Adrenal gland (tissue), 12 donors: ENCODE measurements around the gene GNAQ. TPM values are rescaled to one million over a fixed set of nuclear protein-coding genes. Genes with fewer than 3 reads are reported as not detected.
"Not testable (repeated sequence)": the region's sequence is repeated elsewhere in the genome, so short reads cannot be mapped to it uniquely, and the experiment has no call there.

Experiments used
- DNase-seq, 7 donors: peaks; one replicate each; pipeline ENCODE4 v3.0.0-alpha.2; 2019 to 2020
- H3K27ac ChIP-seq, 5 donors: fragments of 200-600 bp; sonication (generic) in 4 of 5; 1 replicate in 3 of 5; 2 replicates in 2 of 5; pipeline versions ENCODE4 v1.5.1 to v1.8.0; 2016 to 2020; ENCODE audit warnings: mild to moderate bottlenecking in 1 of 5
- H3K27me3 ChIP-seq: fragments of 200-600 bp; 2 replicates; pipeline ENCODE4 v1.8.0; 2021
- H3K36me3 ChIP-seq, 2 donors: fragments of 200-600 bp; replicated peaks in 1 of 2; 1 replicate in 1 of 2; 2 replicates in 1 of 2; pipeline versions ENCODE4 v1.5.1 to v1.8.0; 2018 to 2022
- H3K4me1 ChIP-seq, 2 donors: fragments of 200-600 bp; replicated peaks in 1 of 2; 1 replicate in 1 of 2; 2 replicates in 1 of 2; pipeline versions ENCODE4 v1.5.1 to v1.8.0; 2018 to 2021
- H3K4me3 ChIP-seq, 4 donors: fragments of 200-600 bp; sonication (generic) in 3 of 4; one replicate each; pipeline ENCODE4 v1.5.1; 2016 to 2018
- H3K9me3 ChIP-seq, 3 donors: fragments of 200-600 bp; sonication (generic) in 1 of 3; replicated peaks in 1 of 3; 1 replicate in 2 of 3; 2 replicates in 1 of 3; pipeline versions ENCODE4 v1.5.1 to v1.8.0; 2016 to 2021
- POLR2A ChIP-seq, 2 donors: fragments of 450-650 bp; IDR thresholded peaks; one replicate each; pipeline ENCODE4 v1.6.1; 2017; ENCODE audit warnings: antibody characterized with exemption in 2 of 2, mild to moderate bottlenecking in 2 of 2, moderate library complexity in 1 of 2
- WGBS, 4 donors: extraction: QIAGEN DNeasy Blood & Tissue Kit in 2 of 4; methylation state at CpG; one replicate each; pipeline versions ENCODE4 v1.1.5 to v1.1.7; 2013 to 2017; 5-methylcytosine and 5-hydroxymethylcytosine counted together
- intact Hi-C, 2 donors: fragments of 100-400 bp; cut with DNase I; formaldehyde crosslinking; loops; one replicate each; pipeline versions ENCODE4 v1.14.1 to v1.15.0; 2022 to 2023
- polyA plus RNA-seq, 3 donors: library from polyadenylated mRNA; stranded (reverse); fragments of 200-250 nt in 2 of 3; fragments of 350-450 nt in 1 of 3; fragmentation: Illumina TruSeq in 1 of 3; extraction: RNeasy Lipid Tissue Mini Kit (QIAGEN cat#74804) in 1 of 3; gene quantifications; one replicate each; pipeline ENCODE4 v1.2.3, GENCODE V29; 2013 to 2014
- total RNA-seq, 9 donors: library from RNA; depleted of rRNA in 4 of 9; stranded (reverse); fragments of >200 nt in 4 of 9; fragments of 120-200 nt in 1 of 9; fragmentation: NEBNext Ultra II Directional in 1 of 9; extraction: Animal tissue kit (Norgen Biotek cat#: 25700) in 1 of 9; gene quantifications; one replicate each; pipeline versions ENCODE4 v1.1.0 to v1.2.4, GENCODE V29; 2013 to 2023
- TF ChIP-seq, protein P1 (sequence below), 6 experiments: fragments of 450-650 bp in 4 of 6; fragments of 200-600 bp in 2 of 6; sonication (generic) in 1 of 6; IDR thresholded peaks; 1 replicate in 5 of 6; 2 replicates in 1 of 6; pipeline versions ENCODE4 v1.5.1 to v1.8.0; 2016 to 2021; ENCODE audit warnings: antibody characterized with exemption in 6 of 6, mild to moderate bottlenecking in 2 of 6, moderate library complexity in 1 of 6
- donor health status: healthy with polysubstance abuse.
- donor health status: Bipolar disorder and iron deficiency.
- donor health status: DM: yes; HTN: yes; CAD: no.
- donor health status: DM: no; HTN: no; CAD: no.
- donor health status: DM: no; HTN: no; CAD: no.
- donor health status: DM: yes; HTN: yes; CAD: no.

GNAQ gene
- total and polyA plus RNA-seq, 12 donors = 15.8 to 71.7 (median 45.1) TPM

DNA sequence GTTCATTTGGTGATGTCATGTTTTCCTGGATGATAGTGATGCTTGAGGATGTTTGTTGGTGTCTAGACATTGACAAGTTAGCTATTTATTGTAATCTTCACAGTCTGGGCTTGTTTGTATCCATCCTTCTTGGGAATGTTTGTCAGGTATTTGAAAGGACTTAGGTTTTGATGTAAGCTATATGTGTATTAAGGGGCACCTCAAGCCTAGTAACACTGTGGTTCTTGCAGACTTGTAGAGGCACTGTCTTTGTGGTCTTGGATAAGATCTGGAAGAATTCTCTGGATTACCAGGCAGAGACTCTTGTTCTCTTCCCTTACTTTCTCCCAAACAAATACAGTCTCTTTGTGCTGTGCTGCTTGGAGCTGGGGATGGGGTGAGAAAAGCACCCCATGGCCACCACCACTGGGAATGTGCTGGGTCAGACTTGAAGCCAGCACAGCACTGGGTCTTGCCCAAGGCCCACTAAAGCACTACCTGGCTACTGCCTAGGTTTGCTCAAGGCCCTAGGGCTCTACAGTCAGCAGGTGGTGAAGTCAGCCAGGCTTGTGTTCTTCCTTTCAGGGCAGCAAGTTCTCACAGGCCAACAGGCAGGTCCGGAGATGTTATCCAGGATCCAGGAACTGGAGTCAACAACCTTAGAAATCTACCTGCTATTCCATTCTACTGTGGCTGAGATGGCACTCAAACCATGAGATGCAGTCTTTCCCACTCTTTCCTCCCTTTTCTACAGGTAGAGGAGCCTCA, 334.2 kb downstream of the GNAQ start:
- Histone ChIP-seq H3K4me3 (no peak overlapping the region), H3K9me3 (no peaks in the 10 kb centered on the region), H3K27ac (no peak overlapping the region), H3K36me3 (no peaks in the 10 kb centered on the region), H3K4me1 (no peaks in the 10 kb centered on the region), H3K27me3 (no peaks in the 10 kb centered on the region)
- WGBS, 4 donors = 96 to 100% (median 100%) methylated on average over 1 of the region's 1 CpG
- intact Hi-C loops = no loop called here
- no peak for DNase-seq
- TF ChIP-seq, protein P1, sequence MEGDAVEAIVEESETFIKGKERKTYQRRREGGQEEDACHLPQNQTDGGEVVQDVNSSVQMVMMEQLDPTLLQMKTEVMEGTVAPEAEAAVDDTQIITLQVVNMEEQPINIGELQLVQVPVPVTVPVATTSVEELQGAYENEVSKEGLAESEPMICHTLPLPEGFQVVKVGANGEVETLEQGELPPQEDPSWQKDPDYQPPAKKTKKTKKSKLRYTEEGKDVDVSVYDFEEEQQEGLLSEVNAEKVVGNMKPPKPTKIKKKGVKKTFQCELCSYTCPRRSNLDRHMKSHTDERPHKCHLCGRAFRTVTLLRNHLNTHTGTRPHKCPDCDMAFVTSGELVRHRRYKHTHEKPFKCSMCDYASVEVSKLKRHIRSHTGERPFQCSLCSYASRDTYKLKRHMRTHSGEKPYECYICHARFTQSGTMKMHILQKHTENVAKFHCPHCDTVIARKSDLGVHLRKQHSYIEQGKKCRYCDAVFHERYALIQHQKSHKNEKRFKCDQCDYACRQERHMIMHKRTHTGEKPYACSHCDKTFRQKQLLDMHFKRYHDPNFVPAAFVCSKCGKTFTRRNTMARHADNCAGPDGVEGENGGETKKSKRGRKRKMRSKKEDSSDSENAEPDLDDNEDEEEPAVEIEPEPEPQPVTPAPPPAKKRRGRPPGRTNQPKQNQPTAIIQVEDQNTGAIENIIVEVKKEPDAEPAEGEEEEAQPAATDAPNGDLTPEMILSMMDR (IDR thresholded peaks at IDR 0.05) = no peak
- no peak for TF ChIP-seq POLR2A (IDR thresholded peaks at IDR 0.05)

DNA sequence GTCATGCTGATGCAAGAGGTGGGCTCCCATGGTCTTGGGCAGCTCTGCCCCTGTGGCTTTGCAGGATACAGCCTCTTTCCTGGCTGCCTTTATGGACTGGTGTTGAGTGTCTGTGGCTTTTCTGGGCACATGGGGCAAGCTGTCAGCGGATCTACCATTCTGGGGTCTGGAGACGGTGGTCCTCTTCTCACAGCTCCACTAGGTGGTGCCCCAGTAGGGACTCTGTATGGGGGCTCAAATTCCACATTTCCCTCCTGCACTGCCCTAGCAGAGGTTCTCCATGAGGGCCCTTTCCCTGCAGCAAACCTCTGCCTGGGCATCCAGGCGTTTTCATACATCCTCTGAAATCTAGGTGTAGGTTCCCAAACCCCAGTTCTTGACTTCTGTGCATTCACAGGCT, 340.9 kb downstream of the GNAQ start:
- intact Hi-C loops, H3K9me3 ChIP-seq, H3K4me1 ChIP-seq, H3K4me3 ChIP-seq, H3K27ac ChIP-seq, H3K36me3 ChIP-seq, H3K27me3 ChIP-seq, DNase-seq: not testable (repeated sequence)
- 85 to 100% (median 91%) methylated on average over 1 to 3 of the region's 3 CpGs for WGBS, 4 donors

DNA sequence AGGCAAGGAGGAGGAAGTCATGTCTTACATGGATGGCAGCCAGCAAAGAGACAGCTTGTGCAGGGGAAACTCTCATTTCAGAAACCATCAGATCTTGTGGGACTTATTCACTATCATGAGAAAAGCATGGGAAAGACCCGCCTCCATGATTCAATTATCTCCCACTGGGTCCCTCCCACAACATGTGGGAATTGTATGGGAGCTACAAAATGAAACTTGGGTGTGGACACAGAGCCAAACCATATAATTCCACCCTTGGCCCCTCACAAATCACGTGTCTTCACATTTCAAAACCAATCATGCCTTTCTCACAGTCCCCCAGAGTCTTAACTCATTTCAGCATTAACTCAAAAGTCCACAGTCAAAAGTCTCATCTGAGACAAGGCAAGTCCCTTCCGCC, 341.5 kb downstream of the GNAQ start:
- H3K36me3 ChIP-seq, H3K9me3 ChIP-seq, intact Hi-C loops, H3K4me1 ChIP-seq, H3K4me3 ChIP-seq, DNase-seq, H3K27me3 ChIP-seq, H3K27ac ChIP-seq: not testable (repeated sequence)
- WGBS, 4 donors = 81 to 83% (median 82%) methylated on average over 3 of the region's 3 CpGs

DNA sequence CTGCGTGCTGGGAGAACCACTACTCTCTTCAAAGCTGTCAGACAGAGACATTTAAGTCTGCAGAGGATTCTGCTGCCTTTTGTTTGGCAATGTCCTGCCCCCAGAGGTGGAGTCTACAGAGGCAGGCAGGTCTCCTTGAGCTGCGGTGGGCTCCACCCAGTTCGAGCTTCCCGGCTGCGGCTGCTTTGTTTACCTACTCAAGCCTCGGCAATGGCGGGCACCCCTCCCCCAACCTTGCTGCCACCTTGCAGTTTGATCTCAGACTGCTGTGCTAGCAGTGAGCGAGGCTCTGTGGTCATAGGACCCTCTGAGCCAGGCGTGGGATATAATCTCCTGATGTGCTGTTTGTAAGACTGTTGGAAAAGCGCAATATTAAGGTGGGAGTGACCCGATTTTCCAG, 343.9 kb downstream of the GNAQ start:
- H3K4me1 ChIP-seq, H3K4me3 ChIP-seq, H3K27me3 ChIP-seq, DNase-seq, H3K27ac ChIP-seq, H3K36me3 ChIP-seq, H3K9me3 ChIP-seq, intact Hi-C loops: not testable (repeated sequence)
- WGBS, 4 donors = 86 to 95% (median 89%) methylated on average over 5 to 11 of the region's 11 CpGs

DNA sequence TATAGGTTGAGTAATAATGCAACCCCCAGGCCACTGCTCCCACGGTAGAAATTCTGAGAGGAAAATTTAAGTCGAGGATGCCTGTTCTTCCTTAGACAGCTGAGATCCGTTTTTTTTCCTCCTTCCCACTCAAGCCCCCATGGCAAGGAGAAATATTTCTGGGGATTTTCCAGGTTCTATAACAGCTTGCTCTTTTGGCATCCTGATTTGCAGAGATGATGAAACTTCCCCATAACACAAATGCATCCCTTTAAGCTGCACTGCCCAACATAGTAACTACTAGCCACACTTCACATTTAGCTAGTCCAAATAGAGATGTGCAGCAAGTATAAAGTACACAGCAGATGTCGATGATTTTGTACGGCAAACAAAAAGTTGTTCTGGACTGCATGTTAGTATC, 351.0 kb downstream of the GNAQ start:
- DNase-seq = no peak
- no peaks in the 10 kb centered on the region for H3K4me1 ChIP-seq
- WGBS, 4 donors = 65 to 75% (median 67%) methylated on average over 5 of the region's 5 CpGs
- no peak overlapping the region for H3K4me3 ChIP-seq
- no peaks in the 10 kb centered on the region for H3K36me3 ChIP-seq
- H3K27ac ChIP-seq = no peak overlapping the region
- no peaks in the 10 kb centered on the region for H3K9me3 ChIP-seq
- no peaks in the 10 kb centered on the region for H3K27me3 ChIP-seq
- TF ChIP-seq, protein P1 (IDR thresholded peaks at IDR 0.05) = no peak
- no peak for TF ChIP-seq POLR2A (IDR thresholded peaks at IDR 0.05)
- intact Hi-C loops = no loop called here
